Measurements from ENCODE around the gene LRCH3.

LRCH3 gene

DNA sequence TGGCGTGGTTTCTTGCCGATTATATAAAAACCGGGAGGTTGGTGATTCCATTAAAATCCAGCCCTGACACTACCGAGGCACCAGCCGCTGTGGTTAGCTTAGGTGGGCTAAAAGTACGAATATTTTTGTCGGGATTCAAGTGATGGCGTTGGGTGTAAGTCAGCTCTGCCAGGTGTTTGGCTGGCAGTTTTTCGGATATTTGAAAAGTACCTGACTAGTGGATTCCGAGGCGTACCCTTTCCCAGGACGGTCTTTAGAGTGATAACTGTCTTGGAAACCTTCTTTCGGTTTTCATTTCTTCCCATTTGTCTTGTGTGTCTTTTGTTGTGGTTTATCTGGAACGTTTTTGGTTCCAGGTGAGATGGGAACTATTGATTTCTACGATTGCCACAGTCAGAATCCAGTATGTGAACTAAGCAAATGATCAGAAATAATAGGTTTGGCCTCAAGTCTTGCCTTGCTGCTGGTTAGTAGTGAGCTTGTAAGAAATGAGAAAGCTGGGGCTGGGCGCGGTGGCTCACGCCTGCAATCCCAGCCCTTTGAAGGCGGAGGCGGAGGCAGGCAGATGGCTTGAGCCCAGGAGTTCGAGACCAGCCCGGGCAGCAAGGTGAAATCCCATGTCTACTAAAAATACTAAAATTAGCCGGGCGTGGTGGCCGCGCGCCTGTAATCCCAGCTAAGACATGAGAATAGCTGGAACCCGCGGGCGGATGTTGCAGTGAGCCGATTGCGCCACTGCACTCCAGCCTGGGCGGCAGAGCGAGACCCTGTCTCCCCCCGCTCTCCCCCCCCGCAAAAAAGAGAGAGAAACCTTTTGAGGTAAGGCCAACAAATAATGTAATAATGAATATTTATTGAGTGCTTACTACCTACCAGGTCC lies 40.0 kb upstream of the LRCH3 start:
- H3K9me3 ChIP-seq (ENCODE audit: control insufficient read depth, low read length), result no peaks in the 10 kb centered on the region
- H3K36me3 ChIP-seq (ENCODE audit: control insufficient read depth, insufficient read depth, low read length), result no peaks in the 10 kb centered on the region
- H3K4me2 ChIP-seq (ENCODE audit: low read length), result peak overlapping the region; percentile 99
- peak overlapping the region; percentile 86 for H3K4me3 ChIP-seq (ENCODE audit: low read depth, low read length)
- TF ChIP-seq, protein P1, sequence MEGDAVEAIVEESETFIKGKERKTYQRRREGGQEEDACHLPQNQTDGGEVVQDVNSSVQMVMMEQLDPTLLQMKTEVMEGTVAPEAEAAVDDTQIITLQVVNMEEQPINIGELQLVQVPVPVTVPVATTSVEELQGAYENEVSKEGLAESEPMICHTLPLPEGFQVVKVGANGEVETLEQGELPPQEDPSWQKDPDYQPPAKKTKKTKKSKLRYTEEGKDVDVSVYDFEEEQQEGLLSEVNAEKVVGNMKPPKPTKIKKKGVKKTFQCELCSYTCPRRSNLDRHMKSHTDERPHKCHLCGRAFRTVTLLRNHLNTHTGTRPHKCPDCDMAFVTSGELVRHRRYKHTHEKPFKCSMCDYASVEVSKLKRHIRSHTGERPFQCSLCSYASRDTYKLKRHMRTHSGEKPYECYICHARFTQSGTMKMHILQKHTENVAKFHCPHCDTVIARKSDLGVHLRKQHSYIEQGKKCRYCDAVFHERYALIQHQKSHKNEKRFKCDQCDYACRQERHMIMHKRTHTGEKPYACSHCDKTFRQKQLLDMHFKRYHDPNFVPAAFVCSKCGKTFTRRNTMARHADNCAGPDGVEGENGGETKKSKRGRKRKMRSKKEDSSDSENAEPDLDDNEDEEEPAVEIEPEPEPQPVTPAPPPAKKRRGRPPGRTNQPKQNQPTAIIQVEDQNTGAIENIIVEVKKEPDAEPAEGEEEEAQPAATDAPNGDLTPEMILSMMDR (IDR thresholded peaks at IDR 0.05), result no peak
- no peaks in the 10 kb centered on the region for H3K27me3 ChIP-seq (ENCODE audit: control insufficient read depth, insufficient read depth, low read length)
- peak overlapping the region; percentile 91 for H3K27ac ChIP-seq
- peaks cover 24% of the 10 kb centered on the region for H3K79me2 ChIP-seq
- peak overlapping the region; percentile 22 for H3K9ac ChIP-seq
- no peaks in the 10 kb centered on the region for H3K4me1 ChIP-seq
- peak overlapping the region; percentile 92 for H2AFZ ChIP-seq

DNA sequence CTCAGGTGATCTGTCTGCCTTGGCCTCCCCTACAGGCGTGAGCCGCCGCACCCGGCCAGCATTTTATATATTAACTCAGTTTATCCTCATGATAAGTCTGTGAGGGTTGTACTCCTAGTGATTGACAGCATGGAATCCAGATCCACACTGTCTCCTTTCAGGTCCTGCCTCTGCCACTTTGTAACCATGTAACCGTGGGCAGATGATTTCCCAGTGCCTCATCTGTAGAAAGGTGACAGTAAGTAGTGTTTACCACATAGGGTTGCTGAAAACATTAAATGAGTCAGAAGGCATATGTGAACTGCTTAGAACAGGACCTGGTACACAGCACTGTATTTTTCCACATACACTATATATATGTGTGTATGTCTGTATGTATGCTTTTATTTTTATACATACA lies 38.9 kb upstream of the LRCH3 start:
- Histone ChIP-seq H3K36me3 (ENCODE audit: control insufficient read depth, insufficient read depth, low read length) (no peaks in the 10 kb centered on the region), H3K4me1 (no peaks in the 10 kb centered on the region), H3K4me2 (ENCODE audit: low read length) (no peak overlapping the region), H2AFZ (no peak overlapping the region), H3K9me3 (ENCODE audit: control insufficient read depth, low read length) (no peaks in the 10 kb centered on the region), H3K4me3 (ENCODE audit: low read depth, low read length) (no peak overlapping the region), H3K27ac (no peak overlapping the region), H3K79me2 (peaks cover 32% of the 10 kb centered on the region), H3K27me3 (ENCODE audit: control insufficient read depth, insufficient read depth, low read length) (no peaks in the 10 kb centered on the region), H3K9ac (no peak overlapping the region)
- TF ChIP-seq, protein P1 (IDR thresholded peaks at IDR 0.05), result no peak

DNA sequence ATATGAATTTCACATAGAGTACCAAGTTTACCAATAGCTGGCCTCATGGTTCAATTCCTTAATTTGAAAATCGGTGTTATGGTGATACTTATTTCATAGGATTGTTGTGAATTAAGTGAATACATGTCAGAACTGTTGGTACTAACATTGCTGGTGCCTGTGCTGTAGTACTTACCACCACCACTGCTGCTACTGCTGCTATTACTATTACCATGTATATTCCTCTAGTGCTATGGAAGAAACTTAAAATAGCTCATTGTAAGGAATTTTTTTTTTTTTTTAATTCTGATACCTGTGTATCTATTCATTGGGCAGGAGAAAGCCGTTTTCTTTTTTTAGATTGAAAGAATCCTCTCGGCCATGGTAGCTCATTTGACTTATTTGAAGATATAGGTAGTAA lies 37.8 kb upstream of the LRCH3 start:
- Histone ChIP-seq H3K4me3 (ENCODE audit: low read depth, low read length) (no peak overlapping the region), H3K9ac (no peak overlapping the region), H3K27me3 (ENCODE audit: control insufficient read depth, insufficient read depth, low read length) (no peaks in the 10 kb centered on the region), H3K36me3 (ENCODE audit: control insufficient read depth, insufficient read depth, low read length) (no peaks in the 10 kb centered on the region), H3K27ac (no peak overlapping the region), H3K4me2 (ENCODE audit: low read length) (no peak overlapping the region), H3K79me2 (peaks cover 38% of the 10 kb centered on the region), H3K9me3 (ENCODE audit: control insufficient read depth, low read length) (no peaks in the 10 kb centered on the region), H2AFZ (no peak overlapping the region), H3K4me1 (no peaks in the 10 kb centered on the region)
- TF ChIP-seq, protein P1 (IDR thresholded peaks at IDR 0.05), result no peak

DNA sequence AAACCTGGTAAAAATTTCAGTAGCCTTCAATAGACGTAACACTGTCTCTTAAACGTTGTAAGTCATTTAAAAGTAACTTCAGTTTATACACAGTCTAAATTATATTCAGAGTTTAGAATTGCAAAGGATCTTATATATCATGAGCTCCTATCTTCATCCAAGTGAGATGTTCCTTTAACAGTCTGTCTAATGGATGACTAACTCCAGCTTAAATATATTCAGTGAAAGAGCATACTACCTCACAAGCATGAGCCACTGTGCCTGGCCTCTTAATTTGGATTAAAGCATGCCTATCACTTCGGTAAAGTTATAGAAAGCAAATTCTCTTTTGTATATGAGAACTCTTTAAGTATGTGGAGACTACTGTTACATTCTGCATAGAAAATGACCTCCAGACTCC lies 34.4 kb upstream of the LRCH3 start:
- TF ChIP-seq, protein P1 (IDR thresholded peaks at IDR 0.05), result no peak
- no peak overlapping the region for H3K9ac ChIP-seq
- H3K4me1 ChIP-seq, result peaks cover 5% of the 10 kb centered on the region
- no peak overlapping the region for H3K27ac ChIP-seq
- H3K27me3 ChIP-seq (ENCODE audit: control insufficient read depth, insufficient read depth, low read length), result no peaks in the 10 kb centered on the region
- peaks cover 72% of the 10 kb centered on the region for H3K79me2 ChIP-seq
- H3K36me3 ChIP-seq (ENCODE audit: control insufficient read depth, insufficient read depth, low read length), result no peaks in the 10 kb centered on the region
- no peak overlapping the region for H2AFZ ChIP-seq
- no peak overlapping the region for H3K4me3 ChIP-seq (ENCODE audit: low read depth, low read length)
- H3K4me2 ChIP-seq (ENCODE audit: low read length), result no peak overlapping the region
- no peaks in the 10 kb centered on the region for H3K9me3 ChIP-seq (ENCODE audit: control insufficient read depth, low read length)

DNA sequence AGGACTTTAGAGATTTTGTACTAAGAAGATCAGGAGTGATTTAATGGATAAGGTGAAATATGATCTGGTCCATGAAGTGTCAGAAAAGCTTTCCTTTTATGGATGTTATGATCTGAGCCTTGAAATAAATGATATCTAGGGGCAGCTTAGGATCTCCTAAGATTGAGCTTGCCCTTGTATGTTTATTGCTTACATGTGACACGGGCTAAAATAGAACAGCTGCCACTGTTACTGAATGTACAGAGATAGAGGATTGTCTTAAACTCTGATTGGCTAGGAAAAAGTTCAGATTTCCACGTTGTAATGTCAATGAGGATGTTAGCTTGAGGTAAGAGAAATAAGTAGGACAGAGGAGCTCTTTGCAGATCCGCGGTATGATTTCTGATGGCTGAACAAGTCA lies 32.5 kb upstream of the LRCH3 start:
- no peak overlapping the region for H2AFZ ChIP-seq
- H3K79me2 ChIP-seq, result peaks cover 74% of the 10 kb centered on the region
- H3K27ac ChIP-seq, result no peak overlapping the region
- TF ChIP-seq, protein P1 (IDR thresholded peaks at IDR 0.05), result no peak
- no peak overlapping the region for H3K4me2 ChIP-seq (ENCODE audit: low read length)
- H3K4me1 ChIP-seq, result peaks cover 5% of the 10 kb centered on the region
- H3K4me3 ChIP-seq (ENCODE audit: low read depth, low read length), result no peak overlapping the region
- H3K27me3 ChIP-seq (ENCODE audit: control insufficient read depth, insufficient read depth, low read length), result no peaks in the 10 kb centered on the region
- H3K9ac ChIP-seq, result no peak overlapping the region
- no peaks in the 10 kb centered on the region for H3K36me3 ChIP-seq (ENCODE audit: control insufficient read depth, insufficient read depth, low read length)
- no peaks in the 10 kb centered on the region for H3K9me3 ChIP-seq (ENCODE audit: control insufficient read depth, low read length)
